ENCODE results near the gene MAP3K9. TPM values are rescaled to one million over a fixed set of nuclear protein-coding genes. Genes with fewer than 3 reads are reported as not detected.

MAP3K9 gene
- total RNA-seq, 4 donors from 2014 or later = 0.29 to 2.8 (median 1.2) TPM

DNA sequence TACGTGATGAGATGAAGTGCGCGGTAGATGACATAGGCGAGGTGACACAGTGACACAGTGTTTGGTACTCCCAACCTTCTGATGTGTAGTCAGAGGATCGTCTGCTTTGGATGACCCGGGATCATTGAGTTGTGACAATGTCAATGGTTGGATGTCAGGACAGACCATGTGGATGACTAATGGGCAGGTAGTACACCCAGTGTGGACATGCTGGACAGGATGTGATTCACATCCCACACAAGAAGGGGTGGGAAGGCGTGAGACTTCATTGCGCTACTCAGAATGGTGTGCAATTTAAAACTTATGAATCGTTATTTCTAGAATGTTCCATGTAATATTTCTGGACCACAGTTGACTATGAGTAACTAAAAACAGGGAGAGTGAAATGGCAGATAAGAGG, 23.8 kb downstream of the MAP3K9 start:
- DNase-seq = no peak
- TF ChIP-seq, protein P1, sequence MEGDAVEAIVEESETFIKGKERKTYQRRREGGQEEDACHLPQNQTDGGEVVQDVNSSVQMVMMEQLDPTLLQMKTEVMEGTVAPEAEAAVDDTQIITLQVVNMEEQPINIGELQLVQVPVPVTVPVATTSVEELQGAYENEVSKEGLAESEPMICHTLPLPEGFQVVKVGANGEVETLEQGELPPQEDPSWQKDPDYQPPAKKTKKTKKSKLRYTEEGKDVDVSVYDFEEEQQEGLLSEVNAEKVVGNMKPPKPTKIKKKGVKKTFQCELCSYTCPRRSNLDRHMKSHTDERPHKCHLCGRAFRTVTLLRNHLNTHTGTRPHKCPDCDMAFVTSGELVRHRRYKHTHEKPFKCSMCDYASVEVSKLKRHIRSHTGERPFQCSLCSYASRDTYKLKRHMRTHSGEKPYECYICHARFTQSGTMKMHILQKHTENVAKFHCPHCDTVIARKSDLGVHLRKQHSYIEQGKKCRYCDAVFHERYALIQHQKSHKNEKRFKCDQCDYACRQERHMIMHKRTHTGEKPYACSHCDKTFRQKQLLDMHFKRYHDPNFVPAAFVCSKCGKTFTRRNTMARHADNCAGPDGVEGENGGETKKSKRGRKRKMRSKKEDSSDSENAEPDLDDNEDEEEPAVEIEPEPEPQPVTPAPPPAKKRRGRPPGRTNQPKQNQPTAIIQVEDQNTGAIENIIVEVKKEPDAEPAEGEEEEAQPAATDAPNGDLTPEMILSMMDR (IDR thresholded peaks at IDR 0.05) = no peak
- no peak for TF ChIP-seq POLR2A (IDR thresholded peaks at IDR 0.05)
- H3K36me3 ChIP-seq = no peaks in the 10 kb centered on the region
- H3K9me3 ChIP-seq = no peaks in the 10 kb centered on the region
- H3K27ac ChIP-seq = no peak overlapping the region
- intact Hi-C loops (cut with DNase I; ENCODE audit: low total_unique reads) = no loop called here
- H3K27me3 ChIP-seq = no peaks in the 10 kb centered on the region
- H3K4me1 ChIP-seq = no peaks in the 10 kb centered on the region
- H3K4me3 ChIP-seq = no peak overlapping the region

DNA sequence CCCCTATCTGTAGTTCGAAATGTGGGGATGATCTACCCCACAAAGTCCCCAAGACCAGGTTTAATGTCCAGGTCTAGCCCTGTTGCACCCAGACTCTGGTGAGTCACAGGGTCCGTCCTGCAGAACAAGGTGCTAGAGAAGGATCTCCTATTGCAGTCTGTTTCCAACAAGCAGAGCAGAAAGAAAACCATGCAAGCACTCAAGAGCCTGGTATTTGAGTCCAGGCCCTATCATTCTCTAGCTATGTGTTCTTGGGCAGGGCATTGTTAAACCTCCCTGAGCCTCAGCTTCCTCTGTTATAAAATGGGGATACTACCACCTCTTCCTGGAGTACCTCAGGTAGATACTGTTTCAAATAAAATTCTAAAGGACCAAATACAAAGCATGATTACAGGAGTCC, 24.4 kb downstream of the MAP3K9 start:
- TF ChIP-seq POLR2A (IDR thresholded peaks at IDR 0.05) = no peak
- TF ChIP-seq, protein P1 (IDR thresholded peaks at IDR 0.05) = no peak
- H3K27ac ChIP-seq = no peak overlapping the region
- H3K36me3 ChIP-seq = no peaks in the 10 kb centered on the region
- no peak overlapping the region for H3K4me3 ChIP-seq
- H3K4me1 ChIP-seq = no peaks in the 10 kb centered on the region
- intact Hi-C loops (cut with DNase I; ENCODE audit: low total_unique reads) = no loop called here
- H3K27me3 ChIP-seq = no peaks in the 10 kb centered on the region
- no peaks in the 10 kb centered on the region for H3K9me3 ChIP-seq
- DNase-seq = no peak

DNA sequence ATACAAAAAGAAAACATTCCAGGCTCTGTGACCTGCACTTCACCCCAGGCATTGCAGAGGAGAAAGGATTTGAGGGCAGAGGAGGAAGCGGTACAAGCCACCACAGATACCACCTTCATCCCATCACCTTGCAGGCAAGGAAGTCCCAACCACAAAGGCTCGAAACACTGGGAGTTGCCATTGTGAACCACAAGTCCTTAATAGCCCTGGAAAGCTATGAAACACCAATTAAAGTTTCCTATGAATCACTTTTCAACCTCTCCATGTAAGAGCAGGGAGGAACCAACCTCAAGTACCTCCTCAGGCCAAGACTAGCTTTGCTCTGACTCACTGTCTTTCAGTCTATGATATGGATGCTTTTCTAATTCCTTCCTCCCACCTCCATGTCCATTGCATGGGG, 27.0 kb downstream of the MAP3K9 start:
- H3K27ac ChIP-seq = no peak overlapping the region
- no peaks in the 10 kb centered on the region for H3K4me1 ChIP-seq
- intact Hi-C loops (cut with DNase I; ENCODE audit: low total_unique reads) = no loop called here
- DNase-seq = no peak
- no peak overlapping the region for H3K4me3 ChIP-seq
- TF ChIP-seq, protein P1 (IDR thresholded peaks at IDR 0.05) = no peak
- no peak for TF ChIP-seq POLR2A (IDR thresholded peaks at IDR 0.05)
- no peaks in the 10 kb centered on the region for H3K27me3 ChIP-seq
- no peaks in the 10 kb centered on the region for H3K9me3 ChIP-seq
- H3K36me3 ChIP-seq = no peaks in the 10 kb centered on the region

DNA sequence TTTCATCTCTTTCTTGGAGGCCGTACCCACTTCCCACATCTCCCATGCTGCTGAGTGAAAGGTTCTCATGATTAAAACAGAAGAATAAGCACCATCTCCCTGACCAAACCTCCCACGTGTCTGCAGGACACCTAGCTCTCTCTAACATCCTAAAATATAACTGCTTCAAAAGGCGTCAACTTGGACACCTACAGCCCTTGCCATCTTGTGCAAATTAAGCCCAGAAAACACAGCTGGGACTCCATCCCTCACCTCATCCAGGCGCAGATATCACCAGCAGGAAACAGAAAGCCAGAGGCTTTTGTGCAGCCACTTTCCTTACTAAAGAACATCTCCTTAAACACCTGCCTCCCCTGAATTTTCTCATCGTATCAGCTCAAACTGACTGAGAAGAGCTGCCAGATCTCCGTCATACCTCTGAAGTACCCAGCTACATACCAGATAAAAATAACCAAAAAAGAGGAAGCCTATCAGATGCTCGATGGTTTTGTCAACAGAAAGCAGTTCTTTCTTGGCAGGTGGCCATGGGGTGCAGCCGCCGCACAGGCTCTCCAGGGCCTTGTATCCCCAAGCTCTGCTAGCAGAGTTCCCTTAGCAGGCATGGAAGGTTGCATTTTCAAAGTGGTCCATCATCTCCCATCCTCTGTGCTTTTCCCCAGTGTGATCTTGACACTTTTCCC, 28.8 kb downstream of the MAP3K9 start:
- Histone ChIP-seq H3K27ac (no peak overlapping the region), H3K4me3 (no peak overlapping the region), H3K9me3 (no peaks in the 10 kb centered on the region), H3K27me3 (no peaks in the 10 kb centered on the region), H3K4me1 (no peaks in the 10 kb centered on the region), H3K36me3 (no peaks in the 10 kb centered on the region)
- intact Hi-C loops (cut with DNase I; ENCODE audit: low total_unique reads) = no loop called here
- TF ChIP-seq, protein P1 (IDR thresholded peaks at IDR 0.05) = no peak
- no peak for TF ChIP-seq POLR2A (IDR thresholded peaks at IDR 0.05)
- no peak for DNase-seq

DNA sequence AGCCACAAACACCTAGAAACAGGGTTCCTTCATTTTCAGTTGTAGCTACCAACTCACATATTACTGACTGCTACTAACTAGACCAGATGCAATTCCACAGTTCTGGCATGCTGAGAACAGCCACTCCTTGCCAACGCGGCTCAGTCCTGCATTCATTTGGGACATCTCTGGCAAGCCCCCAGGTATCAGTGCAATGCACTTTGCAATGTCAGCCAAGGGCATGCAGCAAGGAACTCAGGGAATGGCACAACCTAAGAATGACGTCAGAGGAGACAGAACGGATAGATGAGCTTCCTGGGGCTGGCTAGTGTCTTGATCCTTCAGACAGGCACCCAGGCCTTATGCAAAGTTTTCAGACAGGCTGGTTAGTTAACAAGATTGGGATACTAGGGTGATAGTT, 29.6 kb downstream of the MAP3K9 start:
- Histone ChIP-seq H3K4me3 (no peak overlapping the region), H3K27me3 (no peaks in the 10 kb centered on the region), H3K4me1 (no peaks in the 10 kb centered on the region), H3K9me3 (no peaks in the 10 kb centered on the region), H3K36me3 (no peaks in the 10 kb centered on the region), H3K27ac (no peak overlapping the region)
- DNase-seq = no peak
- intact Hi-C loops (cut with DNase I; ENCODE audit: low total_unique reads) = no loop called here
- TF ChIP-seq, protein P1 (IDR thresholded peaks at IDR 0.05) = no peak
- TF ChIP-seq POLR2A (IDR thresholded peaks at IDR 0.05) = no peak
